SU-DHL-6 (cell line): ENCODE data around the gene CCDC85C.

Experiments used
- EZH2phosphoT487 ChIP-seq: fragments of 200-600 bp; sonication (generic), shearing (Covaris generic); conservative IDR thresholded peaks from 2 replicates; pipeline ENCODE4 v1.6.1; 2018; ENCODE audit warnings: mild to moderate bottlenecking, antibody characterized with exemption, low read length, moderate library complexity, mixed read lengths
- TF ChIP-seq, protein P1 (sequence below): fragments of 200-600 bp; sonication (generic); IDR thresholded peaks from one replicate; pipeline ENCODE4 v1.5.1; 2017; ENCODE audit warnings: antibody characterized with exemption, mild to moderate bottlenecking, low read length, moderate library complexity; ENCODE audit not compliant: insufficient read depth, poor library complexity, severe bottlenecking

DNA sequence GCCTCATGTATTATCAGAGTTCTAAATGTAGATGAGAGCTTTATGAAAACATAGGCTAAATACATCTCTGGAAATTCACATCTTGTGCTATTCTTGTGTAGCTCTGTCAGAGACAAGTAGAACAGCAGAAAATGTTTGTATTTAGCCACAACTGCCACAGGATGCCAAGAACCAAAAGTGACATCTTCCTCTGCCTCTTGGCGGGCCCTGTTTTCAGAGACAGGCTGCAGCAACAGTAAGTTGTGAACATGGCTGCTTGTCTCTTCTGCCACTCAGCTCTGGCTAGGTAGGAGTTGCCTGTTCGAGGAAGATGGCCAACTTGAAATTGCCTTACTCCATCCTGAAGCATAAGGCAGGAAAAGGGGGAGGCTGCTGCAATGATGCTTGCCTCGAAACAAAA, 153.7 kb downstream of the CCDC85C start:
- TF ChIP-seq, protein P1, sequence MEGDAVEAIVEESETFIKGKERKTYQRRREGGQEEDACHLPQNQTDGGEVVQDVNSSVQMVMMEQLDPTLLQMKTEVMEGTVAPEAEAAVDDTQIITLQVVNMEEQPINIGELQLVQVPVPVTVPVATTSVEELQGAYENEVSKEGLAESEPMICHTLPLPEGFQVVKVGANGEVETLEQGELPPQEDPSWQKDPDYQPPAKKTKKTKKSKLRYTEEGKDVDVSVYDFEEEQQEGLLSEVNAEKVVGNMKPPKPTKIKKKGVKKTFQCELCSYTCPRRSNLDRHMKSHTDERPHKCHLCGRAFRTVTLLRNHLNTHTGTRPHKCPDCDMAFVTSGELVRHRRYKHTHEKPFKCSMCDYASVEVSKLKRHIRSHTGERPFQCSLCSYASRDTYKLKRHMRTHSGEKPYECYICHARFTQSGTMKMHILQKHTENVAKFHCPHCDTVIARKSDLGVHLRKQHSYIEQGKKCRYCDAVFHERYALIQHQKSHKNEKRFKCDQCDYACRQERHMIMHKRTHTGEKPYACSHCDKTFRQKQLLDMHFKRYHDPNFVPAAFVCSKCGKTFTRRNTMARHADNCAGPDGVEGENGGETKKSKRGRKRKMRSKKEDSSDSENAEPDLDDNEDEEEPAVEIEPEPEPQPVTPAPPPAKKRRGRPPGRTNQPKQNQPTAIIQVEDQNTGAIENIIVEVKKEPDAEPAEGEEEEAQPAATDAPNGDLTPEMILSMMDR = no peak
- TF ChIP-seq EZH2phosphoT487 = no peak
